ENCODE results near the gene ZIC2. TPM values are rescaled to one million over a fixed set of nuclear protein-coding genes. Genes with fewer than 3 reads are reported as not detected.

The ZIC2 gene
- total RNA-seq, 1 experiment from 2014 or later = 44.4 TPM

GRCh38 chr13:99997702-99998214 is 16.2 kb downstream of the ZIC2 start:
- TF ChIP-seq EZH2 (IDR thresholded peaks at IDR 0.05) (no peak), ELF1 (IDR thresholded peaks at IDR 0.05; ENCODE audit: borderline replicate concordance, low read depth) (no peak), REST (IDR thresholded peaks at IDR 0.05; ENCODE audit: low read depth) (no peak), YY1 (IDR thresholded peaks at IDR 0.05; ENCODE audit: extremely low read depth, insufficient replicate concordance, low read depth, low read length) (no peak), CEBPB (IDR thresholded peaks at IDR 0.05; ENCODE audit: low read depth) (no peak)
- ChIA-PET POLR2A (no interaction called here), RAD21 (ENCODE audit: low non-redundant PET in 1 of 2, low total read pairs in 2 of 2, uncharacterized antibody in 2 of 2, unreplicated experiment in 2 of 2) (no interaction called here), CTCF (no interaction called here)
- H3K4me3 ChIP-seq (replicated peaks in 1 of 2; ENCODE audit: low read depth in 1 of 2, low read length in 2 of 2) = no peak overlapping the region
- BruUV-seq (replicated peaks) = no TSS peak
- intact Hi-C loops (cut with micrococcal nuclease) = no loop called here
- H2AFZ ChIP-seq (ENCODE audit: low read depth, low read length, poor library complexity, severe bottlenecking) = no peak overlapping the region
- H3K4me2 ChIP-seq (ENCODE audit: low read length) = no peak overlapping the region
- H3K36me3 ChIP-seq (ENCODE audit: control insufficient read depth in 1 of 2, insufficient read depth in 2 of 2, low read length in 2 of 2) = no peaks in the 10 kb centered on the region
- no peak for ATAC-seq
- H3K79me2 ChIP-seq (ENCODE audit: insufficient read depth, low read length) = no peaks in the 10 kb centered on the region
- DNase-seq (ENCODE audit: low read depth, low spot score) = no peak
- H3K9me3 ChIP-seq (ENCODE audit: control insufficient read depth in 1 of 2, insufficient read depth in 1 of 2, low read depth in 1 of 2, low read length in 2 of 2) = no peaks in the 10 kb centered on the region
- no peak overlapping the region for H3K27ac ChIP-seq (ENCODE audit: low read depth, low read length)
- no peak overlapping the region for H3K9ac ChIP-seq (ENCODE audit: low read length)
- no peaks in the 10 kb centered on the region; a peak in 1 of 4 replicates for H3K4me1 ChIP-seq (ENCODE audit: control insufficient read depth in 1 of 2, insufficient read depth in 2 of 2, low read length in 2 of 2)
- no peaks in the 10 kb centered on the region for H3K9me2 ChIP-seq (ENCODE audit: insufficient read depth)
- H3K27me3 ChIP-seq (ENCODE audit: insufficient read depth, low read length) = peaks cover 39% of the 10 kb centered on the region
- H4K20me1 ChIP-seq (ENCODE audit: insufficient read depth) = no peaks in the 10 kb centered on the region; the same call in 1 of the 2 replicates

- intact Hi-C loops (cut with micrococcal nuclease) = no loop called here
- RAD21 ChIA-PET (ENCODE audit: low non-redundant PET in 1 of 2, low total read pairs in 2 of 2, uncharacterized antibody in 2 of 2, unreplicated experiment in 2 of 2) = no interaction called here
- ATAC-seq = no peak
- H3K9me3 ChIP-seq (ENCODE audit: control insufficient read depth in 1 of 2, insufficient read depth in 1 of 2, low read depth in 1 of 2, low read length in 2 of 2) = no peaks in the 10 kb centered on the region
- H3K4me1 ChIP-seq (ENCODE audit: control insufficient read depth in 1 of 2, insufficient read depth in 2 of 2, low read length in 2 of 2) = no peaks in the 10 kb centered on the region
- H2AFZ ChIP-seq (ENCODE audit: low read depth, low read length, poor library complexity, severe bottlenecking) = no peak overlapping the region
- POLR2A ChIA-PET = no interaction called here
- H3K27ac ChIP-seq (ENCODE audit: low read depth, low read length) = no peak overlapping the region
- DNase-seq (ENCODE audit: low read depth, low spot score) = no peak
- H3K4me3 ChIP-seq (replicated peaks in 1 of 2; ENCODE audit: low read depth in 1 of 2, low read length in 2 of 2) = no peak overlapping the region
- no peaks in the 10 kb centered on the region for H3K79me2 ChIP-seq (ENCODE audit: insufficient read depth, low read length)
- H4K20me1 ChIP-seq (ENCODE audit: insufficient read depth) = no peaks in the 10 kb centered on the region; the same call in 1 of the 2 replicates
- no peaks in the 10 kb centered on the region for H3K9me2 ChIP-seq (ENCODE audit: insufficient read depth)
- CTCF ChIA-PET = no interaction called here
- TF ChIP-seq ZNF274 (IDR thresholded peaks at IDR 0.05; ENCODE audit: low read depth, low read length) = no peak
- TF ChIP-seq ZBTB33 (IDR thresholded peaks at IDR 0.05; ENCODE audit: extremely low read depth, insufficient replicate concordance, low read length) = no peak
- H3K4me2 ChIP-seq (ENCODE audit: low read length) = no peak overlapping the region
- no peaks in the 10 kb centered on the region for H3K36me3 ChIP-seq (ENCODE audit: control insufficient read depth in 1 of 2, insufficient read depth in 2 of 2, low read length in 2 of 2)
- peaks cover 34% of the 10 kb centered on the region for H3K27me3 ChIP-seq (ENCODE audit: insufficient read depth, low read length)
- BruUV-seq (replicated peaks) = no TSS peak
- no peak overlapping the region for H3K9ac ChIP-seq (ENCODE audit: low read length)
Measured at GRCh38 chr13:99998261-99998660, 16.7 kb downstream of the ZIC2 start.

Measured in HCT116 (cell line).